GM18505 (cell line): ENCODE data around the gene C19orf12.
A peak's percentile ranks its signal among the peaks of the same experiment; 100 is the strongest.
"Not testable (repeated sequence)": the region's sequence is repeated elsewhere in the genome, so short reads cannot be mapped to it uniquely, and the experiment has no call there.

ENCODE experiments used
- ATAC-seq: cut with Tn5 transposase; IDR thresholded peaks from one replicate; pipeline ENCODE4 v1.9.1; 2021; ENCODE audit not compliant: unreplicated experiment
- POLR2A ChIP-seq: IDR thresholded peaks from 4 replicates; pipeline ENCODE4 v1.6.1; 2011; ENCODE audit warnings: borderline replicate concordance; ENCODE audit not compliant: insufficient read depth, insufficient read length; ENCODE audit errors: extremely low read depth

The C19orf12 gene

DNA sequence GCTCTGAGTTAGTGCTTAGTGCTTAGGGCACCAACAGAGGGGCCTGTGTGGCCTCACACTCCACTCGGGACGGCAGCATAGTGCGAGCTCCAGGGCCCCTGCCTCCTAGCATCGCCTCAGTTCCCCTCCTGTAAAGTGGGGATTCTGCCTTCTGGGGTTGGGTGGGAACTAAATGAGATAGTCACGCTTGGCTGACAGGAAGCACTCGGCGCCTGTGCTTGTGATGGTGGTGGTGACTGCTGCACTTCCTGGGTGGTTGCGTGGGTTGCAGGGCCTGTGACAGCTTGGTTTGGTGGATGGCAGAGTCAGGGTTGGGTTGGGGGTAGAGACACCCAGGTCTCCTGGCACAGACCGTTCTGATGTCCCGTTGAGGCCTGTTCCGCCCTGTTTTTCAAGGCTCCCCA, 42.1 kb downstream of the C19orf12 start:
- peak; percentile 34 for ATAC-seq
- TF ChIP-seq POLR2A: peak; percentile 48

DNA sequence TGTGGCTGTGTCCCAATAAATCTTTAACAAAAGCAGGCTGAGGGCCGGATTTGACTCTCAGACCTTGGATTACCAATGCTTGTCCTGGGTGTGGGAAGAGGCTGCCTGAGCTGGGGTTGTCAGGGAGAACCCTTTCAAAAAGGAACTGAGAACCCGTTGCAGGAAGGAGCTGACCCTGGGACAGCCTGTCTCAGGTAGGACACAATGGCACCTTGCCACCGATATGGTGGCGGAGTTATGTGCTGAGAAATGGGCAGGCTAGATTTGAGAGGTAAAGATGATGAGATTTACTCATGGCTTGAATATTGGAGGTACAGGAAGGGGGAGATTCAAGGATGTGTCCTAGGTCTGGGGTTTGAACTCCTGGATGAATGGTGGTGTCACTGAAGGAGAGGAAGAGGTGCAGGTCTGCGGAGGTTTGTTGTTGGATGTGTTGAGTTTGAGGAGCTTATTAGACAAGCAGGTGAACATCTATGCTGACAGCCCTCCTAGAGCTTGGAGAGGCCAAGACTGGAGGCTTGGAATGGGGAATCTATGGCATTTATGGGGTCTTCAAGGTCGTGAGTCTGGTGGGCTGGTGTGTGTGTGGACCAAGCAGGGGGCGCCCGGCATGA, 42.6 kb downstream of the C19orf12 start:
- no peak for ATAC-seq
- TF ChIP-seq POLR2A: no peak

DNA sequence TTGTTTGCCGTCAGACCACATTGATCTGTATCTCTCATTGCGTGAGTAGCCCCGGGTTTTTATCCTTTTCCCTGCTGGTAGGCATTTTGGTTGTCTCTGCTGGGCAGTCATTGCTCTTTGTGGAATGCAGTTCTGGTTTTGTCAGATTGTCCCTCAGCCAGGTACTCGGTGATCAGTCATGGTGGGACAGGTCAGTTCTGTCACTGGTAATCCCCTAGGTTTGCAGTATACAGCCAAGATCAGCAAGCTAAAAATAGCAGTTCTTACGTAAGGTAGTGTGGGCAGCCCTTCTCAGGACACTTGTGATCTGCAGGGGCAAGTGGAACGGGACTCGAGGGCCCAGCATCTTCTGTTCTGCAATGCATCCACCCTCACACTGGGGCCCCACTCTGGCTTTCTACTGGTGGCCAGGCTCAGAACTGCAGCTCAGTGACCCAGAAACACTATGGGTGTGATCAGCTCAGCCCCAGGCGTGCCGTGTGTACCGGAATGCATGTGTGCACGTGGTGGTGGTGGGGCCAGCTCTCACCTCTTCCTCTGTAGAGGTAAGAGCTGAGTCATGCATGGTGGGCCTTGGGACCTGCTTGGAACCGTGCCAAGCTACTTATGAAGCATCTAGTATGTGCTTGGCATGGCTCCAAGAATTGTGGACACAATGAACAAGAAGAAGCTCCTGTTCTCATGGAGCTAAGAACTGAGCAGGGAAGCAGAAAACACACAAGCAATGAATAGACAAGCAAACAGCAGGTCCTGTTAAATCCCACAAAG, 43.5 kb downstream of the C19orf12 start:
- ATAC-seq: peak; percentile 68
- no peak for TF ChIP-seq POLR2A

DNA sequence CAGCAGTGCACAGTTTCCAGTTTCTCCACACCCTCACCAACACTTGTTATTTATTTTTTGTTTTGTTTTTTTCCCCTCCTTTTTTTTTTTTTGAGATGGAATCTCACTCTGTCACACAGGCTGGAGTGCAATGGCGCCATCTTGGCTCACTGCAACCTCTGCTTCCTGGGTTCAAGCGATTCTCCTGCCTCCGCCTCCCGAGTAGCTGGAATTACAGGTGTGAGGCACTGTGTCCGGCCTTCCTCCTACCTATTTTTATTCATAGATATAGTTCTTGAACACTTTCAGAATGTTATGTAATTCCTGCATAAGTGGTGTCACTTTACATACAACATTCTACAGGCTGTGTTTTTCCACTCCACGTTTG, 44.1 kb downstream of the C19orf12 start:
- ATAC-seq: not testable (repeated sequence)

DNA sequence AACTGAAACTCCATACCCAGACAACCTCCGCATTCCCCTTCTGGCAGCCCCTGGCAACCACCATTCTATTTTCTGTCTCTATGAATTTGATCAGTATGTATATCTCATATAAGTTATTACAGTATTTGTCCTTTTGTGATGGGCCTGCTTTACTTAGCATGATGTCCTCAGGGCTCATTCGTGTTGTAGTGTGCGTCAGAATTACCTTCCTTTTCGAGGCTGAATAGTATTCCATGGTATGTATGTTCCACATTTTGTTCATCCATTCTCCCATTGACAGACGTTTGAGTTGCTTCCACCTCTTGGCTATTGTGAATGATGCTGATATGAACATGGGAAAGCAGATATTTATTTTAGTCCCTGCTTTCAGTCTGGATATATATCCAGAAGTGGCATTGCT, 44.8 kb downstream of the C19orf12 start:
- no peak for ATAC-seq
- TF ChIP-seq POLR2A: no peak

DNA sequence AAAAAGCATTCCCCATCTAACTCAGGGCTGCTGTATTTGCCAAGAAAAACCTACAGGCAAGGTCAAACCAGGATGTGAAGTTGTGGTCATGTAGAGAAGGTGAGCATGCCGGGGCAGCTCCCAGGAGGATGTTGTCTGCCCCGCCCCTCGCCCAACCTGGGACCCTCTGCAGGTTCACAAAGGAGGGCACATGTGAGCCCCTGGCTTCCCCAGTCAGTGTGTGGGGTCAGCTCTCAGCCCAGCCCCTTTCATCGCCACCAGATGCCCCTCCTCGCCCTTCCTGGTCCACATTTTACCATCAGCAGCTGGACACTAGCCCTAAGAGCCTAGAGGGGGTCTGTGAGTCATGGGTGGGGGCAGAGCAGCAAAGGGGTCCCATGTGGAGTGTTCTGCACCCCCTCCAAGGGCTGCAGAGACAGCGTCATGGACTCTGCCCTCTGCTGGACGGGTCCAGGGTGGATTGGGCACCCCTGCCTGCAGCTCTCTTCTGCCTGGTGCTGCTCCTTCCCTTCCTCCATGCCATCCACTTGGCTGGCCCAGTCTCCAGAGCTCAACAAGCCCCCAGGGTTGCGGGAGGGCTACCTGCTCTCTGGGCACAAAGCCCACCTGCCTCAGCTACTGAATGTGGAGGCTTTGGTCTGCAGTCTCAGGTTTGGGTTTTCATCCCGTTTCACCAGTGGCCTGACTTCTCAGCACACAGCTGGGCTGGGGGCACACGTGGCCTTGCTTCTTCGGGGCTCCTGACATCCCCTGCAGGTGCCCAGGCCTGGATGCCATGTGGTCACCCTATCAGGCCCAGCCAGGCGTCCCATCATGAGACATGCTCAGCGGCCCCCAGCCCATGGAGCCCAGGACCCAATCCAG, 46.1 kb downstream of the C19orf12 start:
- TF ChIP-seq POLR2A: no peak
- ATAC-seq: no peak

DNA sequence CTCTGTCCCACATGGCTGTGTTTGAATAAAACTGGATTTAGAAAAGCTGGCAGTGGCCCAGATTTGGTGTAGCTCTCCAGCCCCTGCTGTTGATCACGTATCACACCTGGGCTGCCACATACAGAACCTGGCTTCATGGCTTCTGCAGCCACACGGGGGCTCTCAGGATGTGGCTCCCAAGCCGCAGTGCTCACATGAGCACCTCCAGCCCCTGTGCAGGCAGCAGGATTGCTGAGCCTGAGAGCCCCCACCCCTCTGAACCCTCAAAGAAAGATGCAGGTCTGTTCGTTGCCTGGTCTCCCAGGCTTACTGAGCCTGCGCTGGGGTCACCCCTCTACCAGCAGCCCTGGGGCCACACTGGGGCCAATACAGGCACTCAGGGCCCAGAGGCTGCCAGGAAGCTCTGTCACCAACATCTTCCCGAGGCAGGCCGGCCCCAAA, 47.1 kb downstream of the C19orf12 start:
- ATAC-seq: no peak
- TF ChIP-seq POLR2A: no peak

DNA sequence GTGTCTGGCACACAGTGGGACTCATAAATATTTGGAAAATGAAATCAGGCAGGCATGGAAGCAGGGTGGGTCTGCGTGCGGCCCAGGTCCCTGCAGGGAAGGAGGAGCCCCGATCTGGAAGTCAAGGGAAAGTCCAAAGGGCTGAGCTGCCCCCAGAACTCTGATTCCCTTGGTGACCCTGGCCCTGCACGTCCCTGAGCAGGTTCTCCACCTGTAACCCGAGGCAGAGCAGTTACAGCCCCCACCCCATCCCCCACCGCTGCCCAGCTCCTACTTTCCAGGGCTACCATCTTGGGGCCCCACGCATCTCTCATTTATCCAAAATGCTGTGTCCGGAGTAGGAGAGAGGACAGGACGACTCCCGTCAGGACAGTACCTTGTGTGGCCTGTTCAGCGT, 47.7 kb downstream of the C19orf12 start:
- no peak for ATAC-seq
- TF ChIP-seq POLR2A: no peak

DNA sequence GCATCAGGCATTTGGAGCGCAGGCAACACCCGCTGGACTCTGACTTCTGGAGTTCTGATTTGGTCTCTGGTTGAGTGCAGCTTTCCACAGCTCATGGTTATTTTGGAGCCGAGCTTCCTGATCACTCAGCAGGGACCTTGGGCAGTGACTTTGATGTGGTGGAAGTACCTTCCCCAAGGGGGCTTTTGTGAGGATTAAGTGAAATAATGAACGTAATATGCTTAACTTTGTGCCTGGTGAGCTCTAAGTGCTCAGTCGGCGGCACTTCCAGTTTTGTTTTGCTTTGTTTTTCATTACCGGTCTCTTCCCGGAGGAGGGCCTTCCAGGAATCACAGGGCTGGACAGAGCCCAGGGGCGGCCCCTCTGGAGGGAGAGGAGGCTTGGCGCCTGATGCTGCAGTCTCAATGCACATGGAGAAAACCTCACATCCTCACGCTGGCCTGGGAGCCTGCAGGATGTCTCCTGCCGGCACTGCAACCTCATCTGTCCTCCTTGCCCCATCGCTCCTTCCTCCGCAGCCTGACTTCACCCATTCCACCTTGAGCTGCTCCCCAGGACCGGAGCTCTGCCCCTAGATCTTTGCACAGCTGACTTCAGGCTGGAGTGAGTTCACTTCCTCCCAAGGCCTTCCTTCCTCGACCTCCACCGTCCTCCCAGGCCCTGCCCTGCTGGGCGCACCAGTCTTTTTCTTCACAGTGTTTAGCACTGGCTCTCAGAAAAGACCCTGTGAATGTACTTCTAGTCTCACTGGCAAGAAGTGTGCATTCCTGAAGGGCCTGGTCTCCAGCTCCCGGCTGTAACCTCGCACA, 48.3 kb downstream of the C19orf12 start:
- ATAC-seq: no peak
- TF ChIP-seq POLR2A: no peak

DNA sequence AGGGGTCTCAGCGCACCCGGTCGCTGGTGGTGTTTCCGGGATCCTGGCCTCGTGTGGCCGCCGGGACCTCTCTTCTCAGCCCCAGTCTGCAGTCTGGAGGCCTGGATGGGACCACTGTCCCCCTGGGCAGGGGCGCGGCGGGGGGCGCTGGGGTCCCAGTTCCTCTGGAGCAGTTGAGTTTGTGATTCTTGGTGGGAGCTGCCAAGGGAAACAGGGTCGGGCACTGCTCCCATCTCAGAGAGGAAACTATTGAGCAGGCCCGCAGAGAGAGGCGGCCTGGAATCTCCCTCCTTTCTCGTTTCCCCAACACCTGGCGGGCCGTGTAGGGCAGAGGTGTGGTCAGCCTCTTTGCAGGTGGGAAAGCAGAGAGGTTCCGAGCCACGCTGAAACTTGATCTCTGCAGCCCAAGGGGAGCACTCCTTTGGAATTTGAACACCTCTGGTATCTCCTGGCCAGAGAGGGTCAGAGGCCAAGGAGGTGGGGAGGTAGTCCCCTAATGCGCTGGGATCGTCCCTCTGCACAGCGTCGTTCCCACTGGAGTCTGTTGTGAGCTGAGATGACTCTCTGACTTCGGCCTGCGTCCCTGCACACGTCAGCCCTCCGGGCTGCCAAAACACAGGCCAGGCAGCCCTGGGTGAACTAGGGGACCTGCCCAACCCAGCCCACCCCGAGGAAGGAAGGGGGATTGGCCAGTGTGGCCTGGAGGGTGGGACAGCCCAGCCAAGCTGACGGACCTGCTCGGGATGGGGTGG, 49.1 kb downstream of the C19orf12 start:
- TF ChIP-seq POLR2A: no peak
- ATAC-seq: no peak

DNA sequence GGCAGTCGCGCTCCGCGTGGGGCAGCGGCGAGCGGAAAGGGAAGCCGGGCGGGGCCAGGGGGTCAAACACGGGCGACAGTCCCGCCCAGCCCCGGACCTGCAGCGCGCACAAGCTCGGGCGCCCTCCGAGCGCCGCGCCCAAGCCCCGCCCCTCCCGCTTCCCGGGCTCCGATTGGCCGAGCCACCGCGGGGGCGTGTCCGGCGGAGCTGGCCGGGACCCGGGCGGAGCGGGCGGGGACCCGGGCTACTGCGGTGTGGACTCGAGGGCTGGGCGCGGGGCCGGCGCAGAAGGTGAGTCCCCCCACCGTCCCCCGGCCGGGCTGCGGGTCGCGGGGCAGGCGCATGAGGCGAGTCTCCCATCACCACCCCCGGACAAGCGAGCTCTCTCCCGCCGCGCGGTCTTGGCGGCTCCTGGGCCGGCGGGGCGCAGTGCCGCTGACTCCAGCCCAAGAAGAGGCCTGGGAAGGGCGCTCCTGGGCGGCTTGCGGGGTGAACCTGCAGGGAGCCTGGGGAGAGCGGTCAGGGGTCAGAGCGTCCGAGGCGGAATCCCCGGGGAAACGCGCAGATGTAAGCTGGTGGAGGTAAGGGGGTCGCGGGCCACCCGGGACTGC, 49.7 kb downstream of the C19orf12 start, which contains the start of gene PLEKHF1:
Gene PLEKHF1, plus strand, starts transcription at position 247 of the 611 bp plus-strand sequence. CDS start 8,379 bp downstream, outside the sequence.
- TF ChIP-seq POLR2A: peak; percentile 55
- peak; percentile 87 for ATAC-seq

DNA sequence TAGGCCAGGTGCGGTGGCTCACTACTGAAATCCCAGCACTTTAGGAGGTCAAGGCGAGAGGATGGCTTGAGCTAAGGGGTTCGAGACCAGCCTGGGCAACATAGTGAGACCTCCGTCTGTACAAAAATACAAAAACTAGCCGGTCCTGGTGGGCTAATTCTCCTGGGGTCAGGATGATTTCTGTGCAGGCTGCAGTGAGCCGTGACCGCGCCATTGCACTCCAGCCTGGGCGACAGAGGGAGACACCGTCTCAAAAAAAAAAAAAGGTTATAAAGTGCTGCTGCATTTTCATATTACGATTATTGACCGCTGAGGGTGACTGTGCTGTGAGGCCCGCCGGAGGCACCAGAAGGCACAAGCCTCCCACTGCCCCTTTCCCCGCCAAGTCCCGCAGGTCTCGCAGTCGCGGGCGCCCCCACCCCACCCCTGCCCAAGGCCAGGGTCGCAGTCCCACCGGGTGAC, 50.3 kb downstream of the C19orf12 start:
- no peak for TF ChIP-seq POLR2A
- ATAC-seq: no peak
